Activated naive CD8-positive, alpha-beta T cell (primary cell): ENCODE data around the gene ZSCAN5A.
"Not testable (repeated sequence)": the region's sequence is repeated elsewhere in the genome, so short reads cannot be mapped to it uniquely, and the experiment has no call there.

ENCODE experiments used
- H3K27ac Mint-ChIP-seq: one replicate; pipeline ENCODE4 v1.8.0; 2021; ENCODE audit warnings: mixed read lengths
- H3K27me3 Mint-ChIP-seq: one replicate; pipeline ENCODE4 v1.8.0; 2021; ENCODE audit warnings: mixed read lengths
- H3K36me3 Mint-ChIP-seq: one replicate; pipeline ENCODE4 v1.8.0; 2021; ENCODE audit warnings: mixed read lengths
- H3K4me1 Mint-ChIP-seq: one replicate; pipeline ENCODE4 v1.8.0; 2021; ENCODE audit warnings: low read depth, mixed read lengths
- H3K4me3 Mint-ChIP-seq: one replicate; pipeline ENCODE4 v1.8.0; 2021; ENCODE audit warnings: mild to moderate bottlenecking, mixed read lengths
- H3K9me3 Mint-ChIP-seq: one replicate; pipeline ENCODE4 v1.8.0; 2021; ENCODE audit warnings: low read depth, mixed read lengths

Gene ZSCAN5A

GRCh38 chr19:56176310-56176709 lies 138.3 kb downstream of the ZSCAN5A start:
- not testable (repeated sequence) for H3K9me3 Mint-ChIP-seq, H3K27me3 Mint-ChIP-seq, H3K27ac Mint-ChIP-seq

GRCh38 chr19:56175861-56176307 lies 138.8 kb downstream of the ZSCAN5A start, which contains the start of gene GALP:
Gene GALP, plus strand, starts transcription at chr19:56176008. Its CDS starts 1,101 bp downstream, at chr19:56177109.
- not testable (repeated sequence) for H3K9me3 Mint-ChIP-seq, H3K4me1 Mint-ChIP-seq, H3K27ac Mint-ChIP-seq, H3K36me3 Mint-ChIP-seq, H3K27me3 Mint-ChIP-seq, H3K4me3 Mint-ChIP-seq

More at GRCh38 chr19:56176310-56176709, 138.3 kb downstream of the ZSCAN5A start:
- H3K36me3 Mint-ChIP-seq, H3K4me3 Mint-ChIP-seq, H3K4me1 Mint-ChIP-seq: not testable (repeated sequence)

GRCh38 chr19:56174550-56174949 lies 140.1 kb downstream of the ZSCAN5A start:
- no peaks in the 10 kb centered on the region for H3K4me1 Mint-ChIP-seq
- peaks cover 2% of the 10 kb centered on the region for H3K27me3 Mint-ChIP-seq
- no peak overlapping the region for H3K27ac Mint-ChIP-seq
- H3K4me3 Mint-ChIP-seq: no peak overlapping the region
- no peaks in the 10 kb centered on the region for H3K36me3 Mint-ChIP-seq
- no peaks in the 10 kb centered on the region for H3K9me3 Mint-ChIP-seq

- H3K36me3 Mint-ChIP-seq: no peaks in the 10 kb centered on the region
- no peaks in the 10 kb centered on the region for H3K9me3 Mint-ChIP-seq
- no peak overlapping the region for H3K4me3 Mint-ChIP-seq
- H3K27ac Mint-ChIP-seq: no peak overlapping the region
- H3K27me3 Mint-ChIP-seq: peaks cover 2% of the 10 kb centered on the region
- H3K4me1 Mint-ChIP-seq: no peaks in the 10 kb centered on the region
Observed at GRCh38 chr19:56174086-56174485, 140.6 kb downstream of the ZSCAN5A start.
